Tibial artery (tissue), 4 donors: ENCODE data around the gene DNM3.

Experiments used
- DNase-seq, 2 donors: peaks; one replicate each; pipeline ENCODE4 v3.0.0-alpha.2; 2019
- H3K27ac ChIP-seq, 2 donors: fragments of 200-600 bp; sonication (generic) in 1 of 2; 1 replicate in 1 of 2; 2 replicates in 1 of 2; pipeline ENCODE4 v1.5.1; 2018 to 2019; ENCODE audit warnings: mild to moderate bottlenecking in 1 of 2
- H3K27me3 ChIP-seq, 2 donors: fragments of 200-600 bp; sonication (generic) in 1 of 2; one replicate each; pipeline versions ENCODE4 v1.5.1 to v1.6.0; 2016 to 2019
- H3K36me3 ChIP-seq, 3 donors: fragments of 200-600 bp; sonication (generic) in 2 of 3; one replicate each; pipeline ENCODE4 v1.5.1; 2016 to 2019; ENCODE audit warnings: mild to moderate bottlenecking in 2 of 3
- H3K4me1 ChIP-seq, 4 donors: fragments of 200-600 bp; sonication (generic) in 2 of 4; 1 replicate in 3 of 4; 2 replicates in 1 of 4; pipeline ENCODE4 v1.5.1; 2016 to 2019
- H3K4me3 ChIP-seq, 2 donors: fragments of 200-600 bp; sonication (generic) in 1 of 2; 1 replicate in 1 of 2; 2 replicates in 1 of 2; pipeline ENCODE4 v1.5.1; 2018 to 2019; ENCODE audit warnings: mild to moderate bottlenecking in 2 of 2
- H3K9me3 ChIP-seq, 3 donors: fragments of 200-600 bp; sonication (generic) in 1 of 3; one replicate each; pipeline ENCODE4 v1.5.1; 2016 to 2019
- CTCF ChIP-seq, 2 experiments: fragments of 200-600 bp in 1 of 2; fragments of 450-650 bp in 1 of 2; IDR thresholded peaks; one replicate each; pipeline ENCODE4 v1.5.1; 2017 to 2019; ENCODE audit warnings: antibody characterized with exemption in 2 of 2, mild to moderate bottlenecking in 1 of 2, moderate library complexity in 1 of 2
- intact Hi-C: fragments of 100-400 bp; cut with DNase I; formaldehyde crosslinking; loops from one replicate; pipeline ENCODE4 v1.15.0; 2023; ENCODE audit warnings: low total_unique reads

The DNM3 gene

GRCh38 chr1:171807556-171807955 is 33.7 kb upstream of the DNM3 start:
- Histone ChIP-seq H3K9me3 (no peaks in the 10 kb centered on the region), H3K27me3 (no peaks in the 10 kb centered on the region), H3K27ac (no peak overlapping the region), H3K4me1 (peaks cover 0 to 7% (median 2%) of the 10 kb centered on the region in 4 donors), H3K4me3 (no peak overlapping the region), H3K36me3 (no peaks in the 10 kb centered on the region)
- intact Hi-C loops: loop anchor here (10.0 kb wide), 1 partner anchor 637 kb away; the partner anchor contains the start of gene PIGC
- DNase-seq: no peak
- no peak for TF ChIP-seq CTCF (IDR thresholded peaks at IDR 0.05)

- intact Hi-C loops: loop anchor here (10.0 kb wide), 1 partner anchor 635 kb away; the partner anchor contains the start of gene PIGC
- H3K27ac ChIP-seq: no peak overlapping the region
- H3K27me3 ChIP-seq: no peaks in the 10 kb centered on the region
- peaks cover 0 to 7% (median 2%) of the 10 kb centered on the region in 4 donors for H3K4me1 ChIP-seq
- no peak for DNase-seq
- TF ChIP-seq CTCF (IDR thresholded peaks at IDR 0.05): no peak
- H3K9me3 ChIP-seq: no peaks in the 10 kb centered on the region
- H3K4me3 ChIP-seq: no peak overlapping the region
- no peaks in the 10 kb centered on the region for H3K36me3 ChIP-seq
These were observed 31.5 kb upstream of the DNM3 start for GRCh38 chr1:171809834-171810233.

GRCh38 chr1:171811672-171812071 is 29.6 kb upstream of the DNM3 start:
- intact Hi-C loops: no loop called here
- Histone ChIP-seq H3K4me3 (no peak overlapping the region), H3K9me3 (no peaks in the 10 kb centered on the region), H3K27me3 (no peaks in the 10 kb centered on the region), H3K36me3 (no peaks in the 10 kb centered on the region), H3K4me1 (no peaks in the 10 kb centered on the region), H3K27ac (no peak overlapping the region)
- no peak for DNase-seq
- TF ChIP-seq CTCF (IDR thresholded peaks at IDR 0.05): no peak

GRCh38 chr1:171814692-171815091 is 26.6 kb upstream of the DNM3 start:
- intact Hi-C loops: no loop called here
- no peak for DNase-seq
- H3K27me3 ChIP-seq: no peaks in the 10 kb centered on the region
- H3K4me1 ChIP-seq: no peaks in the 10 kb centered on the region
- no peaks in the 10 kb centered on the region for H3K9me3 ChIP-seq
- no peak overlapping the region for H3K4me3 ChIP-seq
- H3K36me3 ChIP-seq: no peaks in the 10 kb centered on the region
- no peak for TF ChIP-seq CTCF (IDR thresholded peaks at IDR 0.05)
- H3K27ac ChIP-seq: no peak overlapping the region

- intact Hi-C loops: no loop called here
- Histone ChIP-seq H3K9me3 (no peaks in the 10 kb centered on the region), H3K4me3 (no peak overlapping the region), H3K36me3 (no peaks in the 10 kb centered on the region), H3K27me3 (no peaks in the 10 kb centered on the region), H3K27ac (no peak overlapping the region), H3K4me1 (no peaks in the 10 kb centered on the region)
- no peak for DNase-seq
- TF ChIP-seq CTCF (IDR thresholded peaks at IDR 0.05): no peak
These were observed 24.9 kb upstream of the DNM3 start for GRCh38 chr1:171816300-171816901.
